GM19395 (cell line): Measurements from ENCODE around the gene KIAA0513.
A peak's percentile ranks its signal among the peaks of the same experiment; 100 is the strongest.

ENCODE experiments used
- ATAC-seq: cut with Tn5 transposase; IDR thresholded peaks from one replicate; pipeline ENCODE4 v1.9.1; 2021; ENCODE audit warnings: mild to moderate bottlenecking, moderate library complexity; ENCODE audit not compliant: unreplicated experiment

KIAA0513 gene

DNA sequence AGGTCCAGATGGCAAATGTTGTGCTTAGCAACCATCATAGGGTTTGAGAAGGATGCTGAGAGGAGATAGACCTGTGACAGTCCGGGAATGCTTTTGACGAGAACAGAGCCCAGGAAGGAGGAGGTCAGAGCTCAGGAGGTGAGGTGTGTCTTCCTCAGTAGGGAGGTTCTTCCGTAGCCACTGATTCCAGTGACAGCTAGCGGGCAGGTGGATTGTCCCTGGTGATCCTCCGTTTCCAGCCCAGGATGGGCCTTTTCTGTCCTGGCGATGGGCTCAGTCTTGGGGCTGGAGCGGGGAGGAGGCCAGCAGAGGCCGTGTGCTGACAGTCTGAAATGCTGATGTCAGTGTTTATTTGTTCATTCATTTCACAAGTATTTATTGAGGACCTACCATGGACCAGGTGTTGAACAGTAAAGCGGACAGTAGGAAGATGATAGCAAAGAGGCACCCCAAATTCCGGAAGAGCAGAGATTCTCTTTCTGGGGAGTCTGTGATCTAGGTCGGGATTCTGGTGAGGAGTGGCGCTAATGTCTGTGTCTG, 38.8 kb downstream of the KIAA0513 start:
- ATAC-seq, result no peak

GRCh38 chr16:85067024-85067423, 39.4 kb downstream of the KIAA0513 start:
- ATAC-seq, result no peak

DNA sequence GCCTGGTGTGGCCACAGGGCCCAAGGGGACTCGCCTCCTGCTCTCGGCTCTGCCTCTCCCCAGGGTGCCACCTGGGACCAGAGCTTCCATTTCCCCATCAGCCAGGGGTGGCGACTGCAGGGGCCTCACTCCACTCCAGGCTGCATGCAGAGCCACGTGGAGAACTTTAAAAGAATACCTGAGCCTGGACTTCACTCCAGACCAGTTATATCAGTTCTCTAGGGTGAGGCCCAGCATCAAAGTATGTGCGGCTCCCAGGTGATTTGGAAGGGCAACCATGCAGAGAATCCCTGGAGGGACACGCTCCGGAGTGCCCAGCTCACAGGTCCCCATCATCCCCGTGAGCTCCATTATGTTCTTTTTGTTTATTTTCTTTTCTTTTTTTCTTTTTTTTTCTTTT, 39.8 kb downstream of the KIAA0513 start:
- ATAC-seq, result no peak

DNA sequence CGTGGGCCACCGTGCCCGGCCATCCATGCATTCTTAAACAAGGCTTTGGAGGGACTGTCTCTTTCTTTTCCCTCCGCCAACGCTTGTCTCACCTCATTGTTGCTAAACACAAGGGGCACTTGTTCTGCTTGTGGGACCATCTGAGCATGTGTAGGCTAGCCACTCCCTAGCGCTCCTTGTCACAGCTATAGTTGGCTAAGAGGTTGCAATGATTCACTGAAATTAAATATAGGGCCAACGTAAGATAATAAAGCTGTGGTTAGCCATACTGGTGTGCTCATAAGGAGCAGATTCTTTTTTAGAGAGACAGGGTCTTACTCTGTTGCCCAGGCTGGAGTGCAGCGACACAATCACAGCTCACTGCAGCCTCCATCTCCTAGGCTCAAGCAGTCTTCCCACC, 41.2 kb downstream of the KIAA0513 start:
- no peak for ATAC-seq

DNA sequence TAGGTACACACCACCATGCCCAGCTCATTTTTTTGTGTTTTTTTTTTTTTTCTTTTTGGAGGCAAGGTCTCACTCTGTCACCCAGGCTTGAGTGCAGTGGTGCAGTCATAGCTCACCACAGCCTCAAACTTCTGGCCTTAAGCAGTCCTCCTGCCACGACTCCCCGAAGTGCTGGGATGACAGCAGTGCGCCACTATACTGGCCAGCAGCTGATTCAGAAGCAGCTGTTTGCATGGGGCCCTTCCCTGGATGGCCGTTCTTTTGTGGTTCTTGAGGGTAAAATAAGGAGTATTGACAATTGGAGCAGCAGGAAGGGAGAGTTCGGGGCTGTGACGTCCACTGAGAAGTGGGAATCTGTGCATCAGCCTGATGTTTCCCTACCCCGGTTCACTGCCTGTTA, 41.6 kb downstream of the KIAA0513 start:
- ATAC-seq, result no peak

DNA sequence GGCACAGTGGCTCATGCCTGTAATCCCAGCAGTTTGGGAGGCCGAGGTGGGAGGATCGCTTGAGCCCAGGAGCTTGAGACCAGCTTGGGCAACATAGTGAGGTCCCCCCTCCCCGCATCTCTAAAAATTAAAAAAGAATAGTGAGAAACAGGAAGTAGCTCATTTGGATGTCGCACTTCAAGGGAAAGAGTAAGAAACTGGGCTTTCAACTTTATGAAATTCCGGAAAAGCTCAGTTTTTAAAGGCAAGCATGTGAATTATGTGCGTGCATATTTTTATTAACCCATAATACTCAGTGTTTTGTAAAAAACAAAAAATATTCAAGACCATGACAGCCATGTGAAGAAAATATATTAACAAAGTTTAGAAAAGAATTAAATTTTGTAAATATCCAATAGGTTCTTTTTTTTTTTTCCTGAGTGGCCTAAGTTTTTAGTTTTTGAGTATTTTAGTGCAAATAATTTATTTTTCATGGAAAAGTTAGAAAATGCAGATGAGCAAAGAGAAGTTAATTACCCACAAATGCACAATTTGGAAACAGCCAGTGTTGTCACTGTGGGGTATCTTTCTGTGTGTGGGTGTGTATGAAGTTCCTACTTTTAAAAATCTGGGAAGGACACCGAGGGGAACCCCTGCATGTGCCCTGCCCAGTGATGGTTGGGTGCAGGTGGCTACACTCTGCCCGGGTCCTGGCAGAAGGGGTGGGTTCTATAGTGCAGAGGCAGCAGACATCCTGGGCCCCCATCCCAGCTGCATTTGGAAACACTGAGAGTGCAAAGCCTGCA, 44.7 kb downstream of the KIAA0513 start:
- no peak for ATAC-seq

DNA sequence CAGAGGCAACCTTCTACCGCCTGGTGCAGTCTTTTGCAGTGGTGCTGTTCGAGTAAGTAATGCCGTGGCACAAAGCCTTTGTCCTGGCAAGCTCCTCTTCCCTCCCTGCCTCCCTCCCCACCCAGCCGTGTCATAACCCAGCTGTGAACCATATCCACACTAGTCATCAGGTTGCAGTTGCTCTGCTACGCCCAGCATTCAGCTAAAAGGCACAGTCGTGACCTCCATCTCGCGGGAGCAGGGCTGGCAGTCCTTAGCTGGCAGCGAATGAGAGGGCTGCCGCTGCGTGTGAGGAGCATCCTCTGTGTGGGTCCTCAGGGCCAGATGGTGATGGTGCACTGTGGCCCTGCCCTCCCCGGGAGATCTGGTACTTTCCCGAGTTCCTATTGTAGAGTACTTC, 45.4 kb downstream of the KIAA0513 start:
- no peak for ATAC-seq

DNA sequence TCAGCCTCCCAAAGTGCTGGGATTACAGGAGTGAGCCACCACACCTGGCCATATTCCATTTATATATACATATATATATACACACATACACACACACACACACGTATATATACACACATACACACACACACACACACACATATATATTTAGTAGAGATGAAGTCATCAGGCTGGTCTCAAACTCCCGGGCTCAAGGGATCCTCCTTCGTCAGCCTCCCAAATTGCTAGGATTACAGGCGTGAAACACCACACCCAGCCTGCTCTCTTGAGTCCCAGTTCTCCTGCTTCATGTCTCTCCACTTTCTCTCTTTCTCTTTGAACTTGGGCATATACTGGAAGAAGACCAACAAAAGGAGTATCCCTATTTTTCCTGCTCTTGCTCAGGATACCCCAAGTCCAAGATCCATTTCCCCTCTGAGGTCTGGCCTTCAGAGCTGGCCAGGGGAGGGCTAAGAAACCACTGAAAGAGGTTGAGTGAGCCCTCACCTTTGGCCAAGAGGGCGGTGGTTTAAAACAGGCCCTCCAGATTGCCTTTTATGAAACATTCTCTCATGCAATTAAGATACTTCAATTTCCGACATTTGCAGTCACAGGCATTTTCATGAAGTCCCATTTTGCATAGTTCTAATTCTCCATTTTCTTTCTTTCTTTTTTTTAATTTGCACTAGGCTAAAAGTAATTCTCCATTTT, 46.8 kb downstream of the KIAA0513 start:
- ATAC-seq, result no peak

- ATAC-seq, result no peak
Measured at GRCh38 chr16:85075236-85075924, 47.8 kb downstream of the KIAA0513 start.

DNA sequence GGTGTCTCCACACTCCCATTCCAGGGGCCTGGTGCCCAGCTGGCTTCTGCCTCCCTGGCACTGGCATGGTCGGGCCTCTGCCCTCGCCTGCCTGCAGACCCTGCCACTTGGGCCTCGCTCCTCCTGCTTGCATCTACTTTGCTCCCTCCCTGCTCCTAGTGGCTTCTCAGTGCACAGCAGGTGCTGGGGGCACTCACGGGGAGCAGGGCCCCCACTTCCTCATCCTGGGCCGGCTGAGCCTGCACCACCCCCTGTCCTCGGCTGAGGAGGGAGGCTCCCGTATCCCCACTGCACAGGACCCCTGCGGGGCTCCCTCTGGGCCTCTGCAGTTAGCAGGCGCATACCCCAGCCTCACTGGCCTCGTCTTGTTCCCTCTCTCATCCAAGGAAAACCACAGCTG, 49.4 kb downstream of the KIAA0513 start:
- ATAC-seq, result no peak

GRCh38 chr16:85077576-85078125, 50.1 kb downstream of the KIAA0513 start:
- ATAC-seq, result no peak

- ATAC-seq, result no peak
Measured at GRCh38 chr16:85078226-85078625, 50.6 kb downstream of the KIAA0513 start.

GRCh38 chr16:85078952-85079351, 51.4 kb downstream of the KIAA0513 start:
- ATAC-seq, result no peak

DNA sequence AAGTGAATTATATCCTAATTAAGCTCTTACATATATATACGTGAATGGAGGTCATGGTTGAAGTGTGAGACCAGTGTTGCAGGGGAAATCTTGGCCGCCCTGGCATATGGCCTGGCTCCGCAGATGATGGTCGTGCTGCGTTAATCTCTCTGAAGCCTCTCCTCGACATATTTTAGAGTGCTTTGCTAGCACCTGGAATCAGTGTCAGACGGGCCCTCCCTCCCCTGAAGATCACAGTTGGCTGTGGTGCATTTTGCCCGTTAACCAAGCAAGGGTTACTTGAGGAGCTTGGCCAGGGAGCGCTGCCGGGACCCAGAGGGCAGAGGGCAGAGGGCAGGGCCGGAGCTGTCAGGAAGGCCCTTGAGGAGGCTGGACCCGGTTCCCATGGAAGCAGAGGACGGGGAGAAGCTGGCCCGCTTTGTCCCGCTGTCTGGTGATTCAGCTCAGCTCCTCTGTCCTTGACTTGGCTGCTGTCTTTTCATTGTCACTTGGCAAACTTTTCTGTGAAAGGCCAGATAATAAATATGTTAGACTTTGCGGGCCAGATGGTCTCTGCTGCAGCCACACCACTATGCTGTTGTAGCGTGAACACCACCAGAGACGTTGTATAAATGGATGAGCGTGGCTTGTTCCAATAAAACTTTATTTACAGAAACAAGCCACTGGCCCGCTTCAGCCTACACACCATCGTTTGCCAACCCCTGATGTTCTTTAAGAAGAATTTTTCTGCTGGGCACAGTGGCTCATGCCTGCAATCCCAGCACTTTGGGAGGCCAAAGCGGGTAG, 52.4 kb downstream of the KIAA0513 start:
- ATAC-seq, result no peak

DNA sequence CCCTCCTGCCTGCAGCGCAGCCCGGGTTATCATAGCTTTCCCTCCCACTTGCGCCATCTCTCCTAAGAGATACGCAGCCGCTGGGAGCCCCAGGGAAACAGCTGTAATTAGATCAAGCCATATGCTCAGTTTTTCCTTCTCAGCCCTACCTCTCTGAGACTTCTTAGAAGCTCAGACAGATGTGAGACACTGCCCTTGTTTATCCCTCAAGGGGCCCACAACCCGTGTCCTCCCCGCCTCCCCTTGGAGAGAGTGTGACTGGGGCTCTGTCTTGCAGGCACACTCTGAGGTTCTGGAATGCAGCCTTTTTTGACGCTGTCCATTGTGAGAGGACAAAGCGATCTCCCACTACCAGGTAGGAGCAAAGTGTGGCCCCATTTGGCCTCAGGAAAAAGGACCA, 53.4 kb downstream of the KIAA0513 start:
- no peak for ATAC-seq

- ATAC-seq, result no peak
Measured at GRCh38 chr16:85081765-85082164, 54.2 kb downstream of the KIAA0513 start.

GRCh38 chr16:85082173-85083050, 54.8 kb downstream of the KIAA0513 start:
- ATAC-seq, result peak; percentile 52

DNA sequence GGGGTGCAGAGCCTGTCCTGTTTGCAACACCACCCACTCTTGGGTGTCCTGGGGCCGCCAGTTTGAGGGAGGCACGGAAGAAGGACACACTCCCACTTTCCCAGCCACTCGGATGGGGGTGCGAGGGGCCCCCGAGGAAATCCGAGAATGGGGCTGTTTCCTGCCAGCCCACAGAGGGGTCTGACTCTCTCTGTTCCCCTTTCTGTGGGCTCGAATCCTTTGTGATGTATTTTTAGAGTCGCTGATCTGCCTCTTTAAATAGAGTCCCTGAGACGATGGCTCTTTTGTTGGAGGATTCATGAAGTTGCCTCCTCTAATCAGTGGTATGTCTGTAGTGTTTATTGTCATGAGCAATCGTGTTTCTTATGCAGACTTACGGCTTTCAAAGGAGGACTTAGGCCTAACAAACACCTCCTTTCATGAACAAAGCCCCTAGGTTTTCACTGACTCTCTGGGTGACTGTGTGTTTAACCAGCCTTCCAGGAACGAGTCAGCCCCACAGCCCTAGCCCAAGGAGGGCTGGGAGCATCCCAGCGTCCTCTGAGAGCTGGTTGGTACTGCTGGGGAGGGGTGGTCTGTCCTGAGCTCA, 55.5 kb downstream of the KIAA0513 start:
- peak; percentile 54 for ATAC-seq

- no peak for ATAC-seq
Measured at GRCh38 chr16:85084841-85085510, 57.4 kb downstream of the KIAA0513 start.
